Stimulated activated CD4-positive, alpha-beta T cell treated with anti-CD3 and anti-CD28 coated beads, Interleukin-4, amount 100 ng/mL, for 1 hour (primary cell): ENCODE data around the gene PCYOX1L.
A peak's percentile ranks its signal among the peaks of the same experiment; 100 is the strongest.

Experiments
- DNase-seq: peaks from one replicate; pipeline ENCODE4 v3.0.0-alpha.2; 2020

The PCYOX1L gene

DNA sequence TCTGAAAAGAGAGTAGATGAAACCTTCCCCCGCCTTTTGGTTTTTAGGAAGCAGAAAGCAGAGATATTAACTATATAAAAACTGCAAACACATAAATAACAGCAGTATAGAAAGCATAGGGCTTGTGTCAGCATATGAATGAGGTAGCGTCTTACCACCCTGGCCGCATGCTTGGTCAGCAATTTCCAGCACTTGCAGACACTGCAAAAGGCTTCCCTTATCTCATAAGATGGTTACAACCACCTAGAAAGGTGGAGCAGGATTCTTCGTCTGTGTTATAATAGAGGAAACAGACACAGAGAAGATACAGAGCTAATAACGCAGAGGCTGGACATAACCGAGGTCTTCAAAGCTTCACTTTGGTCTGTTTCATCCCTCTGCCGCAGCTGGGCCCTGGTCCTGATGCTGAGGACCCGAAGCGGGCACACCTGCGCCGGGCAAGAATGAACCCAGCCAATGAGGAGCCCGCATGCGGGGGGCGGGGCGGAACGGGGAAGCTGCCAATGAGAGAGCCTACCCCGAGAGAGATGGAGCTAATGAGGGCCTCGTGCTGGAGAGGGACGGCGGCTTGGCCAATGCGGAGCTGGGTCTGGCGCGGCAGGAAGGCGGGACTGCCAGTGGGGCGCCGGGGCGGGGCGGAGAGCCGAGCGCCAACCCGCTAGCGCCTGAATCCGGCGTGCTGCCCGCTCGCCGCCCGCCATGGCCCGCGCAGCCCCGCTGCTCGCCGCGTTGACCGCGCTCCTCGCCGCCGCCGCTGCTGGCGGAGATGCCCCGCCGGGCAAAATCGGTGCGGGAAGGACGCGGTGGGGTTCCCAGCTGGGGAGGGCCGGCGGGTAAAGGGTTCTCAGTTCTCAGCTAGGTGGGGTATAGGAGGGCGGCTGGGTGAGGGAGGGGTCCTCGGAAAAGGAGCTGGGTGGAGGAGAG is at the start of gene PCYOX1L:
PCYOX1L (plus strand) TSS at position 677 of the 924 bp plus-strand sequence; CDS start at position 700, 23 bp downstream.
- DNase-seq: peak; percentile 98

DNA sequence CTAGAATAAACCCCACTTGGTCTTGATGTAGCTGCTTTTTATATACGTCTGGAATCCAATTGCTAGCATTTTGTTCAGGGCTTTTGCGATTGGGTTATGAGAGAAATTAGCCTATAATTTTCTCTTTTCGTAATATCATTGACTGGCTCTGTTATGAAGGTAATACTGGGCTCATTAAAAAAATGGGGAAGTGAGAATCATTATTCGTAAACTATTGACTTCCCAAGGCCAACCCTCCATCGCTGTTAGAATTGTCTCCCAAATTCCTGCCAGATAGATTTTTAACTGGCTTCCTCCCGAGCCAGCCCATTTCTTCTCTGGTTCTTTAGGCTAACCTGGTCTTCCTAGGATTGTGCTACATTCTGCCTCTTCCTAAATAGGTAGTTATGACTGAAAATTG is 48.5 kb upstream of the PCYOX1L start:
- DNase-seq: no peak

- no peak for DNase-seq
Measured at GRCh38 chr5:149310488-149310887, 47.4 kb upstream of the PCYOX1L start.

DNA sequence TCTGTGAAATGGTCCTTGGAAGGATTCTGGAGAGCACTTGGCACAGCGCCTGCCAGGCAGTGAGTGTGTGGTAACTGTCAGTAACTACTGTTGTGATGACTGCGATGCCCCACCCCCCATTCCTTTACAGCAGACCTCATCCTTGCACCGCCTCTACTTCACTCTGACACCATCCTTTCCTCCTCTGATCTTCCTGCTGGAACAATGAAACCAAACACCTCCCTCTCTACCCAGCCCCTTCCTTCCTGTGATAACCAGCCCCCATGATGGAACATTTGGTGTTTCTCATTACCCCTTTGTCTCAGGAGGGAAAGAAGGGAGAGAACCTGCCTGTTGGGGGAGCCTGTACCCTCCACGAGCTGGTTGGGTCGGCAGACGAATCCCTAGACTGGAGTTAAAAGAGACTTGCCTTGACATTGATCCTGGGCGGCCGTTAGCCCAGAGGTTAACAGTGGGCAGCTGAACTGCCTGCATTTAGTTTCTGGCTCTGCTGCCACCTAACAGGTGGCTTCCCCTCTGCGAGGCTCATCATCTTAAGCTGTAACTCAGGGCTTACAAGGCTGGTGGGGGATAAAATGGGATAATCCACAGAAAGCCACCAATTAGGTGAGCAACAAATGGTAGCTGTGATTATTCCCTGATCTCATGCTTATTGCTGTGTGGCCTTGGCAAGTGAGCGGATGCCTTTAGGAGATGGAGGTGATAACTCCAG is 46.7 kb upstream of the PCYOX1L start:
- no peak for DNase-seq

GRCh38 chr5:149313151-149313841 is 44.5 kb upstream of the PCYOX1L start:
- no peak for DNase-seq

GRCh38 chr5:149314571-149315111 is 43.2 kb upstream of the PCYOX1L start:
- DNase-seq: no peak

DNA sequence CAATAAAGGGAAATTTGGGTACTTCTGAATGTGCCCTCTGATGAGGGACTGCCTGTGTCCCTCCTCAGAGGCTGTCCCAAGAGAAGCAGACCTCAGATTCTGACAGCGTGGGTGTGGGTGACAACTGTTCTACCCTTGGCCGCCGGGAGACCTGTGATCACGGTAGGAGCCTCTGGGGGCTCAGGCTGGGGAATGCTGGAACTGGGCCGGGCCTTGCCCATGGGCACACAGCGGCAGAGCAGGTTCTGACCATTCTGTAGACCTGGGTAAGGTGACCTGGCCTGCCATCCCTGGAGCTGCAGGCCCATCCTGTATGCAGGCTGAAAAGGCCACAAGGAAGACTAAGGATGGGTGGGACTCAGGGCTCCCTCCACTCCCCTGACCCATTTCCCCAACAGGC is 42.1 kb upstream of the PCYOX1L start:
- no peak for DNase-seq

- peak; percentile 19 for DNase-seq
Measured at GRCh38 chr5:149317281-149318048, 40.4 kb upstream of the PCYOX1L start.

GRCh38 chr5:149319174-149319573 is 38.7 kb upstream of the PCYOX1L start:
- DNase-seq: no peak

- DNase-seq: no peak
Measured at GRCh38 chr5:149320791-149321330, 37.0 kb upstream of the PCYOX1L start.

DNA sequence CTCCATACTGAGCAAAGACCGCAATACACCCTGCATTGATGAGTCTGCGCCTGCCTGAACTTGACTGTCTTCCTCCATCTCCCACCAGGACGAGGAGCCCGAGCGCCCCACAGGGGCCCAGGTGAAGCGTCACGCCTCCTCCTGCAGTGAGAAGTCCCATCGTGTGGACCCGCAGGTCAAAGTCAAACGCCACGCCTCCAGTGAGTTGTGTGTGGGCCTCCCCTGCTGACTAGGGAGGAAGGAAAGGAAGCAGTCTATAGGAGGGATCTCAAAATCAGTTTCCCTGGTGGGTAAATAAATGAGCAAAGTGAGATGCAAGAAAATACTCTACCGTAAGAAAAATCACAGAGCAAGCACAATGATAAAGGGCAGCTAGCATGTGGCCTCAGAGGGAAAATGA is 35.3 kb upstream of the PCYOX1L start:
- no peak for DNase-seq

- no peak for DNase-seq
Measured at GRCh38 chr5:149323210-149323609, 34.6 kb upstream of the PCYOX1L start.

DNA sequence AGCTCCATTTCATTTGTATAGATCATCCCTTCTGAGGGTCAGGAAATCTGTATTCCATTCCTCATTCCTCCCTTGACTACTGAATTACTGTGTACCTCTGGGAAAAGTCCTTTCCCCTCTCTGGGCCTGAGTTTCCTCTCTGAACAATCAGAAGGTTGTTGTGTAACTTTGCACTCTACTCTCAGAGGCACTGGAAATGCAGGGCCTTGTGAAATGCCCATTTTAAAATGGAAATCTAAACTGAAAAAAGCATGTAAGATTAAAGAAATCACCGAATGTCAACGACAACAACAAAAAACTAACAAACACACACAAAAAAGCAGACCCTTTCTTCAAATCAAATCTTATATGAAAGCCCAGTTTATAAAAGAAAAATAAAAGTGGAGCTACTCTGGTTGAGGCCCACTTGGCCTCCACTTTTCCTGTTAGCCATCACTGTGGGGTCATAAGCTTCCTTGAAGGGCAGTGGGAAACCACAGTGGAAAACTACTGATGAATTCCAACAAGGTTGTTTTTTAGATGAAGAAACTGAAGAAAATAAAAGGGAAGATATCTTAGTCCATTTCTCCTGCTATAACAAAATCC is 34.1 kb upstream of the PCYOX1L start:
- no peak for DNase-seq

GRCh38 chr5:149324641-149325040 is 33.2 kb upstream of the PCYOX1L start:
- DNase-seq: no peak

GRCh38 chr5:149325166-149325735 is 32.6 kb upstream of the PCYOX1L start:
- no peak for DNase-seq

DNA sequence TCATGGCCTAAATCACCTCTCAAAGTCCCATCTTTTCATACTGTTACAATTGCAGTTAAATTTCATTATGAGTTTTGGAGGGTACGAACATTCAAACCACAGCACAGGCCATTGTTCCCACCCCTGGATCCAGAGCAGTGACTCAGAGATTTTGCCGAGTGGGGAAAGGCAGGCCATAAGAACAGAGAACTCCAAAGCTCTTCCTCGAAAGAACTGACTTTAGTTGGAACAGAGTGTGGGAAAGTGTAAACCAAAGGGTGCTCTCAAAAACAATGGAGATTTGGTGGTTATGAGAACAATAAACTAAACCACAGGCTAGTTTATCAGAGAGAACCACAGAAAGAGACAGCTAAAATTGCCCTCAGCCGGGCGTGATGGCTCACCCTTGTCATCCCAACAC is 32.0 kb upstream of the PCYOX1L start:
- DNase-seq: no peak

- no peak for DNase-seq
Measured at GRCh38 chr5:149326611-149327010, 31.2 kb upstream of the PCYOX1L start.

GRCh38 chr5:149328177-149328576 is 29.7 kb upstream of the PCYOX1L start:
- DNase-seq: no peak

- no peak for DNase-seq
Measured at GRCh38 chr5:149333711-149334443, 24.0 kb upstream of the PCYOX1L start.

GRCh38 chr5:149337736-149338135 is 20.1 kb upstream of the PCYOX1L start:
- DNase-seq: no peak

DNA sequence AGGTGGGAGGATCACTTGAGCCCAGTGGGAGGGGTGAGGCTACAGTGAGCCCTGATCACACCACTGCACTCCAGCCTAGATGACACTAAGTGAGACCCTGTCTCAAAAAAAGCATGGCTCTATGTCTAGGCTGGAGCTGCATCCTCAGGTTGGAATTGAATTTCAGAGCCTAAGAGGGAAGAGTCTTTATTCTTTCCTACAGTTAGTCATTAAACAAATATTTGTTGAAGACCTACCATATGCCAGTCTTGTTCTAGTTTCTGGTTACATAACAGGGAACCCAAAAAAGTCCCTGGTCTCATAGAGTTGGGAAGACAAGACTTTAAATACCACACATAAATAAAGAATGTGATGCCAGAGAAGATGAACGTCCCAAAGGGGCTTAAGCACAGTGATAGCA is 19.5 kb upstream of the PCYOX1L start:
- DNase-seq: no peak
